ENCODE results near the gene CD74. TPM values are rescaled to one million over a fixed set of nuclear protein-coding genes. Genes with fewer than 3 reads are reported as not detected.
A peak's percentile ranks its signal among the peaks of the same experiment; 100 is the strongest.

The CD74 gene
- total and polyA plus RNA-seq, 4 experiments from 2014 or later: 178 to 703 (median 238) TPM

GRCh38 chr5:150376799-150377771 is 35.6 kb downstream of the CD74 start:
- H3K36me3 Mint-ChIP-seq: peaks cover 64 to 86% of the 10 kb centered on the region in 2 donors
- no peak for DNase-seq
- Histone ChIP-seq H3K4me1 (ENCODE audit: insufficient read depth, low read length) (no peaks in the 10 kb centered on the region), H3K4me3 (ENCODE audit: low read length in 2 of 2) (no peak overlapping the region), H3K36me3 (ENCODE audit: insufficient read depth, low read length) (peaks cover 97% of the 10 kb centered on the region), H3K9me3 (ENCODE audit: control insufficient read depth in 1 of 2, low read length in 2 of 2) (no peaks in the 10 kb centered on the region), H3K27me3 (ENCODE audit: insufficient read depth, low read length) (no peaks in the 10 kb centered on the region), H3K27ac (ENCODE audit: low read depth, low read length) (no peak overlapping the region)
- no peaks in the 10 kb centered on the region for H3K9me3 Mint-ChIP-seq
- ChIA-PET POLR2A (ENCODE audit: partially characterized antibody) (interaction anchor here (1.4 kb wide), 1 partner anchor 19 kb away, joined by 5 read pairs; the partner anchor contains the start of gene TCOF1), CTCF (ENCODE audit: partially characterized antibody) (no interaction called here)
- peak overlapping the region in 2 of 8 donors; percentile 25 to 63 for H3K4me3 Mint-ChIP-seq
- intact Hi-C loops (cut with micrococcal nuclease): no loop called here
- H3K27me3 Mint-ChIP-seq: no peaks in the 10 kb centered on the region
- peak overlapping the region; percentile 18 to 88 (median 84) for H3K27ac Mint-ChIP-seq
- H3K4me1 Mint-ChIP-seq: peaks cover 2 to 16% (median 10%) of the 10 kb centered on the region in 4 donors

GRCh38 chr5:150374651-150375050 is 38.1 kb downstream of the CD74 start:
- H3K36me3 Mint-ChIP-seq: peaks cover 63 to 88% of the 10 kb centered on the region in 2 donors
- H3K36me3 ChIP-seq (ENCODE audit: insufficient read depth, low read length): peaks cover 98% of the 10 kb centered on the region
- H3K27me3 ChIP-seq (ENCODE audit: insufficient read depth, low read length): no peaks in the 10 kb centered on the region
- no peaks in the 10 kb centered on the region for H3K9me3 Mint-ChIP-seq
- no peak overlapping the region for H3K4me3 Mint-ChIP-seq
- H3K4me1 ChIP-seq (ENCODE audit: insufficient read depth, low read length): no peaks in the 10 kb centered on the region
- H3K27ac Mint-ChIP-seq: peak overlapping the region in 1 of 7 donors; percentile 62
- H3K4me1 Mint-ChIP-seq: peaks cover 2 to 16% (median 12%) of the 10 kb centered on the region in 4 donors
- POLR2A ChIA-PET (ENCODE audit: partially characterized antibody): no interaction called here
- CTCF ChIA-PET (ENCODE audit: partially characterized antibody): no interaction called here
- no peak for DNase-seq
- intact Hi-C loops (cut with micrococcal nuclease): no loop called here
- H3K9me3 ChIP-seq (ENCODE audit: control insufficient read depth in 1 of 2, low read length in 2 of 2): no peaks in the 10 kb centered on the region
- H3K27ac ChIP-seq (ENCODE audit: low read depth, low read length): no peak overlapping the region
- H3K27me3 Mint-ChIP-seq: no peaks in the 10 kb centered on the region
- H3K4me3 ChIP-seq (ENCODE audit: low read length in 2 of 2): no peak overlapping the region

DNA sequence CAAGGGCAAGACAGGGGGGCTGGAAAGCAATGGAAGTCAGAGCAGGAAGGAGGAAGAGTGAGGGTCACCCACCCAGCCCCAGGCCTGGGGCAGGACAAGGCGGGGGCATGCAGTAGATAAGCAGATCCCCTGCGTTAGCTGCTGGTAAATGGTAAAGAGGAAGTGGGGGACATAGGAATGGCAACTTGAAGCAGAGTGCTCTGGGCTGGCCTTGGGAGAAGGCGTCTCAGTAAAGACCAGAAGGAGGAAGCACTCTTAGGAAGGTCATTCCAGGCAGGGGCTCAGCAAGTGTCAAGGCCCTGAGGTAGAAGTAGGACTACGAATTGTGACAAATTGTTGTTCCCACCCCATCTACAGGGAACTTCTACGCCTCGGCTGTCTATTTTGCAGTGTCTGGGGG is 40.1 kb downstream of the CD74 start:
- no peaks in the 10 kb centered on the region for H3K27me3 ChIP-seq (ENCODE audit: insufficient read depth, low read length)
- CTCF ChIA-PET (ENCODE audit: partially characterized antibody): no interaction called here
- POLR2A ChIA-PET (ENCODE audit: partially characterized antibody): no interaction called here
- no peaks in the 10 kb centered on the region for H3K9me3 ChIP-seq (ENCODE audit: control insufficient read depth in 1 of 2, low read length in 2 of 2)
- no peaks in the 10 kb centered on the region for H3K9me3 Mint-ChIP-seq
- H3K36me3 Mint-ChIP-seq: peaks cover 56 to 85% of the 10 kb centered on the region in 2 donors
- no peaks in the 10 kb centered on the region for H3K4me1 ChIP-seq (ENCODE audit: insufficient read depth, low read length)
- no peaks in the 10 kb centered on the region for H3K27me3 Mint-ChIP-seq
- H3K4me3 ChIP-seq (ENCODE audit: low read length in 2 of 2): no peak overlapping the region
- H3K4me1 Mint-ChIP-seq: peaks cover 2 to 12% (median 9%) of the 10 kb centered on the region in 4 donors
- peaks cover 98% of the 10 kb centered on the region for H3K36me3 ChIP-seq (ENCODE audit: insufficient read depth, low read length)
- DNase-seq: no peak
- peak overlapping the region in 4 of 7 donors; percentile 11 to 73 (median 52) for H3K27ac Mint-ChIP-seq
- no peak overlapping the region for H3K27ac ChIP-seq (ENCODE audit: low read depth, low read length)
- H3K4me3 Mint-ChIP-seq: no peak overlapping the region
- intact Hi-C loops (cut with micrococcal nuclease): no loop called here

GRCh38 chr5:150368526-150368925 is 44.2 kb downstream of the CD74 start:
- Mint-ChIP-seq H3K27ac (no peak overlapping the region), H3K4me1 (peaks cover 0 to 4% (median 2%) of the 10 kb centered on the region in 4 donors)
- CTCF ChIA-PET (ENCODE audit: partially characterized antibody): interaction anchor here (1.4 to 1.6 kb wide), 2 partner anchors 18 kb away, joined by 3 to 5 read pairs; no protein-coding TSS in a partner anchor

GRCh38 chr5:150364004-150364403 is 48.7 kb downstream of the CD74 start:
- peaks cover 11% of the 10 kb centered on the region for H3K4me1 ChIP-seq (ENCODE audit: insufficient read depth, low read length)
- H3K9me3 ChIP-seq (ENCODE audit: control insufficient read depth in 1 of 2, low read length in 2 of 2): no peaks in the 10 kb centered on the region
- H3K4me3 Mint-ChIP-seq: no peak overlapping the region
- H3K27me3 ChIP-seq (ENCODE audit: insufficient read depth, low read length): no peaks in the 10 kb centered on the region
- H3K36me3 Mint-ChIP-seq: peaks cover 42 to 73% of the 10 kb centered on the region in 2 donors
- no peaks in the 10 kb centered on the region for H3K27me3 Mint-ChIP-seq
- intact Hi-C loops (cut with micrococcal nuclease): no loop called here
- H3K4me3 ChIP-seq (ENCODE audit: low read length in 2 of 2): no peak overlapping the region
- H3K36me3 ChIP-seq (ENCODE audit: insufficient read depth, low read length): peaks cover 70% of the 10 kb centered on the region
- no peak for DNase-seq
- no peak overlapping the region for H3K27ac ChIP-seq (ENCODE audit: low read depth, low read length)
- H3K9me3 Mint-ChIP-seq: no peaks in the 10 kb centered on the region
- H3K4me1 Mint-ChIP-seq: peaks cover 24 to 40% (median 32%) of the 10 kb centered on the region in 4 donors
- H3K27ac Mint-ChIP-seq: no peak overlapping the region
- ChIA-PET CTCF (ENCODE audit: partially characterized antibody) (interaction anchor here (1.8 to 3.5 kb wide), 2 partner anchors 13 to 72 kb away, joined by 8 to 21 read pairs; no protein-coding TSS in a partner anchor), POLR2A (ENCODE audit: partially characterized antibody) (interaction anchor here (1.3 kb wide), 1 partner anchor 49 kb away, joined by 3 read pairs; the partner anchor contains the start of gene CD74)

More at GRCh38 chr5:150368526-150368925, 44.2 kb downstream of the CD74 start:
- POLR2A ChIA-PET (ENCODE audit: partially characterized antibody): no interaction called here
- peaks cover 49 to 79% of the 10 kb centered on the region in 2 donors for H3K36me3 Mint-ChIP-seq
- intact Hi-C loops (cut with micrococcal nuclease): no loop called here
- no peaks in the 10 kb centered on the region for H3K27me3 Mint-ChIP-seq
- peaks cover 86% of the 10 kb centered on the region for H3K36me3 ChIP-seq (ENCODE audit: insufficient read depth, low read length)
- no peak for DNase-seq
- H3K4me1 ChIP-seq (ENCODE audit: insufficient read depth, low read length): no peaks in the 10 kb centered on the region
- no peak overlapping the region for H3K4me3 Mint-ChIP-seq
- no peaks in the 10 kb centered on the region for H3K27me3 ChIP-seq (ENCODE audit: insufficient read depth, low read length)
- no peaks in the 10 kb centered on the region for H3K9me3 Mint-ChIP-seq
- no peak overlapping the region for H3K27ac ChIP-seq (ENCODE audit: low read depth, low read length)
- no peaks in the 10 kb centered on the region for H3K9me3 ChIP-seq (ENCODE audit: control insufficient read depth in 1 of 2, low read length in 2 of 2)
- no peak overlapping the region for H3K4me3 ChIP-seq (ENCODE audit: low read length in 2 of 2)

- intact Hi-C loops (cut with micrococcal nuclease): no loop called here
- Mint-ChIP-seq H3K36me3 (peaks cover 41 to 69% of the 10 kb centered on the region in 2 donors), H3K27ac (peak overlapping the region in 1 of 7 donors; percentile 36), H3K4me1 (peaks cover 30 to 48% (median 37%) of the 10 kb centered on the region in 4 donors), H3K4me3 (no peak overlapping the region), H3K27me3 (no peaks in the 10 kb centered on the region), H3K9me3 (no peaks in the 10 kb centered on the region)
- H3K27me3 ChIP-seq (ENCODE audit: insufficient read depth, low read length): no peaks in the 10 kb centered on the region
- DNase-seq: no peak
- peaks cover 19% of the 10 kb centered on the region for H3K4me1 ChIP-seq (ENCODE audit: insufficient read depth, low read length)
- peaks cover 62% of the 10 kb centered on the region for H3K36me3 ChIP-seq (ENCODE audit: insufficient read depth, low read length)
- no peak overlapping the region for H3K4me3 ChIP-seq (ENCODE audit: low read length in 2 of 2)
- H3K27ac ChIP-seq (ENCODE audit: low read depth, low read length): no peak overlapping the region
- ChIA-PET CTCF (ENCODE audit: partially characterized antibody) (interaction anchor here (1.2 to 3.5 kb wide), 3 partner anchors 12 to 73 kb away, joined by 3 to 21 read pairs (median 8); no protein-coding TSS in a partner anchor), POLR2A (ENCODE audit: partially characterized antibody) (interaction anchor here (1.3 kb wide), 1 partner anchor 50 kb away, joined by 3 read pairs; the partner anchor contains the start of gene CD74)
- no peaks in the 10 kb centered on the region for H3K9me3 ChIP-seq (ENCODE audit: control insufficient read depth in 1 of 2, low read length in 2 of 2)
Measured at GRCh38 chr5:150363185-150363584, 49.5 kb downstream of the CD74 start.

DNA sequence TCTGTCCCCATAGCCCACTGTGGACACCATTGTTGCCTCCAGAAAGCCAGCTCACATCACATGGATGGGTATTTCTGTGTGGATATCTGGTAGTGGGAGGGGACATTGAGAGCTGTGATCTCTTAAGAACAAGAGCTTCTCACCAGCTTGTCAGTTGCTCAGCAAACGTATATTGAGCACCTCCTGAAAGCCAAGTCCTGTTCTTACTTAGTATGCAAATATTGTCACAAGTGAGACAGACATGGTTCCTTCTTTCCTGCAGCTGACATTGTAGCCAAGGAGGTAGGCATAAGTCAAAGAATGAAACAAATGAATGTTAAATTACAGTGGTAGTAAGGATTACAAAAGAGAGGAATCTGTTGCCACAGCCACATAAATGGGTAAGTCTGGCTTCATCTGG is 51.4 kb downstream of the CD74 start:
- Histone ChIP-seq H3K27me3 (ENCODE audit: insufficient read depth, low read length) (no peaks in the 10 kb centered on the region), H3K4me3 (ENCODE audit: low read length in 2 of 2) (no peak overlapping the region), H3K9me3 (ENCODE audit: control insufficient read depth in 1 of 2, low read length in 2 of 2) (no peaks in the 10 kb centered on the region), H3K27ac (ENCODE audit: low read depth, low read length) (no peak overlapping the region), H3K4me1 (ENCODE audit: insufficient read depth, low read length) (peaks cover 28% of the 10 kb centered on the region), H3K36me3 (ENCODE audit: insufficient read depth, low read length) (peaks cover 52% of the 10 kb centered on the region)
- POLR2A ChIA-PET (ENCODE audit: partially characterized antibody): interaction anchor here (1.7 kb wide), 1 partner anchor 89 kb away, joined by 4 read pairs; no protein-coding TSS in a partner anchor
- Mint-ChIP-seq H3K27me3 (no peaks in the 10 kb centered on the region), H3K4me3 (no peak overlapping the region), H3K4me1 (peaks cover 34 to 63% (median 47%) of the 10 kb centered on the region in 4 donors), H3K9me3 (peaks cover 0 to 2% (median 0%) of the 10 kb centered on the region in 8 donors), H3K27ac (no peak overlapping the region), H3K36me3 (peaks cover 36 to 58% of the 10 kb centered on the region in 2 donors)
- DNase-seq: no peak
- intact Hi-C loops (cut with micrococcal nuclease): no loop called here
- CTCF ChIA-PET (ENCODE audit: partially characterized antibody): interaction anchor here (1.0 to 3.5 kb wide), 4 partner anchors 10 to 88 kb away, joined by 3 to 21 read pairs (median 4); partner anchors contain the start of gene RPS14

Data from CD4-positive, alpha-beta memory T cell (primary cell).